Mesodermal cell (in vitro differentiated cells): ENCODE results near the gene RHBDF2.

Source experiments
- H3K27ac ChIP-seq: 2 replicates; pipeline ENCODE4 v1.7.0; 2013; ENCODE audit warnings: mild to moderate bottlenecking, low read depth, low read length, moderate library complexity; ENCODE audit not compliant: severe bottlenecking
- H3K36me3 ChIP-seq: 2 replicates; pipeline ENCODE4 v1.7.1; 2013; ENCODE audit warnings: mild to moderate bottlenecking, low read length, moderate library complexity; ENCODE audit not compliant: control insufficient read depth, insufficient read depth
- H3K4me1 ChIP-seq: one replicate; pipeline ENCODE4 v1.7.1; 2013; ENCODE audit warnings: mild to moderate bottlenecking, low read length; ENCODE audit not compliant: insufficient read depth, control insufficient read depth, poor library complexity, severe bottlenecking
- H3K4me3 ChIP-seq: 2 replicates; pipeline ENCODE4 v1.7.0; 2013; ENCODE audit warnings: low read length, control low read depth, mild to moderate bottlenecking; ENCODE audit not compliant: insufficient read depth, poor library complexity, severe bottlenecking; ENCODE audit errors: extremely low read depth
- H3K9me3 ChIP-seq: 2 replicates; pipeline ENCODE4 v1.7.1; 2013; ENCODE audit warnings: mild to moderate bottlenecking, low read length, moderate library complexity; ENCODE audit not compliant: control insufficient read depth
- WGBS, 2 experiments: methylation state at CpG; one replicate each; pipeline ENCODE4 v1.1.5; 2013; ENCODE audit warnings: missing lambda C conversion rate in 2 of 2; ENCODE audit not compliant: insufficient coverage in 2 of 2; 5-methylcytosine and 5-hydroxymethylcytosine counted together

Gene RHBDF2

GRCh38 chr17:76440751-76441362 lies 60.4 kb downstream of the RHBDF2 start:
- Histone ChIP-seq H3K27ac (no peak overlapping the region), H3K9me3 (no peaks in the 10 kb centered on the region), H3K4me1 (peaks cover 30% of the 10 kb centered on the region), H3K4me3 (no peak overlapping the region), H3K36me3 (no peaks in the 10 kb centered on the region)
- WGBS, 2 experiments = 77% methylated on average over 2 of the region's 2 CpGs; no CpG with 5 or more reads in 1 of the 2 experiments

GRCh38 chr17:76439314-76439928 lies 61.8 kb downstream of the RHBDF2 start:
- peaks cover 16% of the 10 kb centered on the region for H3K4me1 ChIP-seq
- 89 to 99% methylated on average over 3 to 4 of the region's 6 CpGs for WGBS, 2 experiments
- H3K9me3 ChIP-seq = no peaks in the 10 kb centered on the region
- H3K36me3 ChIP-seq = no peaks in the 10 kb centered on the region
- H3K4me3 ChIP-seq = no peak overlapping the region
- H3K27ac ChIP-seq = no peak overlapping the region

- WGBS, 2 experiments = 96 to 97% methylated on average over 7 to 9 of the region's 9 CpGs
Observed at GRCh38 chr17:76438906-76439305, 62.3 kb downstream of the RHBDF2 start.

GRCh38 chr17:76437467-76438402 lies 63.5 kb downstream of the RHBDF2 start:
- H3K4me1 ChIP-seq = peaks cover 9% of the 10 kb centered on the region
- 87 to 95% methylated on average over 7 to 9 of the region's 13 CpGs for WGBS, 2 experiments
- no peaks in the 10 kb centered on the region for H3K9me3 ChIP-seq
- H3K36me3 ChIP-seq = no peaks in the 10 kb centered on the region
- H3K4me3 ChIP-seq = no peak overlapping the region
- H3K27ac ChIP-seq = no peak overlapping the region

More at GRCh38 chr17:76438906-76439305, 62.3 kb downstream of the RHBDF2 start:
- no peak overlapping the region for H3K4me3 ChIP-seq
- peaks cover 16% of the 10 kb centered on the region for H3K4me1 ChIP-seq
- H3K36me3 ChIP-seq = no peaks in the 10 kb centered on the region
- no peak overlapping the region for H3K27ac ChIP-seq
- no peaks in the 10 kb centered on the region for H3K9me3 ChIP-seq

GRCh38 chr17:76435751-76436150 lies 65.5 kb downstream of the RHBDF2 start:
- WGBS, 2 experiments = 94 to 99% methylated on average over 9 to 11 of the region's 11 CpGs
- Histone ChIP-seq H3K36me3 (no peaks in the 10 kb centered on the region), H3K4me3 (no peak overlapping the region), H3K27ac (no peak overlapping the region), H3K4me1 (peaks cover 5% of the 10 kb centered on the region), H3K9me3 (no peaks in the 10 kb centered on the region)

- H3K4me1 ChIP-seq = peaks cover 3% of the 10 kb centered on the region
- 96 to 100% methylated on average over 1 to 4 of the region's 7 CpGs for WGBS, 2 experiments
- no peaks in the 10 kb centered on the region for H3K36me3 ChIP-seq
- H3K27ac ChIP-seq = no peak overlapping the region
- H3K4me3 ChIP-seq = no peak overlapping the region
- H3K9me3 ChIP-seq = no peaks in the 10 kb centered on the region
Observed at GRCh38 chr17:76434870-76435269, 66.4 kb downstream of the RHBDF2 start.

GRCh38 chr17:76433693-76434092 lies 67.5 kb downstream of the RHBDF2 start:
- H3K9me3 ChIP-seq = no peaks in the 10 kb centered on the region
- no peaks in the 10 kb centered on the region for H3K4me1 ChIP-seq
- H3K36me3 ChIP-seq = no peaks in the 10 kb centered on the region
- no peak overlapping the region for H3K27ac ChIP-seq
- H3K4me3 ChIP-seq = no peak overlapping the region
- 95 to 97% methylated on average over 8 to 9 of the region's 9 CpGs for WGBS, 2 experiments

- Histone ChIP-seq H3K4me1 (no peaks in the 10 kb centered on the region), H3K4me3 (no peak overlapping the region), H3K36me3 (no peaks in the 10 kb centered on the region), H3K9me3 (no peaks in the 10 kb centered on the region), H3K27ac (no peak overlapping the region)
- WGBS, 2 experiments = 93 to 100% methylated on average over 2 to 3 of the region's 3 CpGs
Observed at GRCh38 chr17:76432712-76433336, 68.4 kb downstream of the RHBDF2 start.

GRCh38 chr17:76432004-76432403 lies 69.2 kb downstream of the RHBDF2 start:
- no peak overlapping the region for H3K4me3 ChIP-seq
- H3K36me3 ChIP-seq = no peaks in the 10 kb centered on the region
- WGBS, 2 experiments = 80 to 100% methylated on average over 1 to 2 of the region's 6 CpGs
- H3K27ac ChIP-seq = no peak overlapping the region
- H3K4me1 ChIP-seq = no peaks in the 10 kb centered on the region
- no peaks in the 10 kb centered on the region for H3K9me3 ChIP-seq

- H3K4me1 ChIP-seq = no peaks in the 10 kb centered on the region
- no peak overlapping the region for H3K4me3 ChIP-seq
- no peaks in the 10 kb centered on the region for H3K36me3 ChIP-seq
- WGBS, 2 experiments = 71% methylated on average over 1 of the region's 2 CpGs; no CpG with 5 or more reads in 1 of the 2 experiments
- no peaks in the 10 kb centered on the region for H3K9me3 ChIP-seq
- no peak overlapping the region for H3K27ac ChIP-seq
Observed at GRCh38 chr17:76431509-76431908, 69.7 kb downstream of the RHBDF2 start.
